Endothelial cell of umbilical vein (primary cell): ENCODE measurements around the gene LGMN. TPM values are rescaled to one million over a fixed set of nuclear protein-coding genes. Genes with fewer than 3 reads are reported as not detected.

ENCODE experiments used
- BruUV-seq: library from RNA; stranded (reverse); fragments of 400-500 nt; replicated peaks from 2 replicates; lab custom pipeline; 2021; lab: Mats Ljungman, UMichigan
- CTCF ChIA-PET: fragments of 300-600, 350-600 bp; sonication (Branson Sonifier 250); formaldehyde crosslinking; loops from one replicate; lab custom pipeline; 2021; ENCODE audit warnings: antibody characterized with exemption, inconsistent platforms; lab: Charles Lee
- POLR2A ChIA-PET: fragments of 300-600, 350-600 bp; sonication (Branson Sonifier 250); formaldehyde crosslinking; loops from one replicate; lab custom pipeline; 2021; ENCODE audit warnings: antibody characterized with exemption, inconsistent platforms; lab: Charles Lee
- DNase-seq: peaks from one replicate; pipeline ENCODE4 v3.0.0-alpha.2; 2011; ENCODE audit warnings: low read depth, low spot score
- FAIRE-seq: peaks from 2 replicates; lab custom pipeline; 2011; peaks lifted over from hg19 to GRCh38; lab: Jason Lieb, UNC
- H2AFZ ChIP-seq: 2 replicates; pipeline ENCODE4 v1.6.0; 2012; ENCODE audit warnings: low read depth, low read length, control low read depth, inconsistent platforms
- H3K27ac ChIP-seq: 2 replicates; pipeline ENCODE4 v1.5.1; 2011; ENCODE audit warnings: low read depth, mild to moderate bottlenecking, control low read depth, low read length, moderate library complexity; ENCODE audit not compliant: insufficient read depth
- H3K27me3 ChIP-seq, 2 experiments: 2 replicates each; pipeline versions ENCODE4 v1.6.0 to v1.6.1; 2011; ENCODE audit warnings: low read length in 2 of 2, mixed read lengths in 1 of 2; ENCODE audit not compliant: control insufficient read depth in 2 of 2, insufficient read depth in 2 of 2
- H3K36me3 ChIP-seq, 2 experiments: 2 replicates in 1 of 2; 3 replicates in 1 of 2; pipeline ENCODE4 v1.5.1; 2011; ENCODE audit warnings: low read length in 2 of 2, mild to moderate bottlenecking in 1 of 2, moderate library complexity in 1 of 2; ENCODE audit not compliant: control insufficient read depth in 2 of 2, insufficient read depth in 2 of 2; ENCODE audit errors: extremely low read depth in 1 of 2
- H3K4me1 ChIP-seq: 3 replicates; pipeline ENCODE4 v1.5.1; 2011; ENCODE audit warnings: mild to moderate bottlenecking, low read length; ENCODE audit not compliant: control insufficient read depth, insufficient read depth; ENCODE audit errors: extremely low read depth
- H3K4me2 ChIP-seq: 2 replicates; pipeline ENCODE4 v1.6.1; 2011; ENCODE audit warnings: low read length, control low read depth, mixed read lengths; ENCODE audit not compliant: insufficient read depth
- H3K4me3 ChIP-seq, 3 experiments: fragments of 200-600 bp in 1 of 3; sonication (generic), shearing (Covaris generic) in 1 of 3; replicated peaks in 1 of 3; 2 replicates each; pipeline ENCODE4 v1.5.1; 2011 to 2016; ENCODE audit warnings: control low read depth in 3 of 3, low read length in 3 of 3, mild to moderate bottlenecking in 2 of 3, inconsistent platforms in 1 of 3, low read depth in 1 of 3, moderate library complexity in 1 of 3; ENCODE audit not compliant: insufficient read depth in 1 of 3
- H3K79me2 ChIP-seq: 2 replicates; pipeline ENCODE4 v1.6.0; 2012; ENCODE audit warnings: low read length, inconsistent platforms; ENCODE audit not compliant: control insufficient read depth, insufficient read depth
- H3K9ac ChIP-seq: replicated peaks from 2 replicates; pipeline ENCODE3; 2011; ENCODE audit warnings: low read length, control low read depth; ENCODE audit not compliant: insufficient read depth; ENCODE audit errors: extremely low read depth
- H3K9me1 ChIP-seq: replicated peaks from 3 replicates; pipeline ENCODE4 v1.6.0; 2011; ENCODE audit warnings: mild to moderate bottlenecking, low read length; ENCODE audit not compliant: control insufficient read depth, insufficient read depth; ENCODE audit errors: extremely low read depth
- H3K9me3 ChIP-seq: replicated peaks from 2 replicates; pipeline ENCODE4 v1.5.1; 2012; ENCODE audit warnings: low read length, inconsistent platforms; ENCODE audit not compliant: control insufficient read depth, insufficient read depth
- H4K20me1 ChIP-seq: replicated peaks from 2 replicates; pipeline ENCODE3; 2011; ENCODE audit warnings: mild to moderate bottlenecking, low read length; ENCODE audit not compliant: control insufficient read depth, insufficient read depth; ENCODE audit errors: extremely low read depth
- EZH2 ChIP-seq: IDR thresholded peaks from 2 replicates; pipeline ENCODE4 v1.6.1; 2012; ENCODE audit warnings: borderline replicate concordance, low read depth, mild to moderate bottlenecking, moderate library complexity, low read length, inconsistent platforms; ENCODE audit not compliant: severe bottlenecking
- FOS ChIP-seq: IDR thresholded peaks from 2 replicates; pipeline ENCODE4 v1.6.1; 2011; ENCODE audit warnings: mild to moderate bottlenecking, low read length, moderate library complexity, borderline replicate concordance; ENCODE audit not compliant: insufficient read depth
- GATA2 ChIP-seq: IDR thresholded peaks from 2 replicates; pipeline ENCODE4 v1.7.0; 2011; ENCODE audit warnings: low read depth, mild to moderate bottlenecking, moderate library complexity, mixed read lengths, low read length; ENCODE audit not compliant: insufficient read length, insufficient read depth
- JUN ChIP-seq: IDR thresholded peaks from 2 replicates; pipeline ENCODE4 v1.6.1; 2011; ENCODE audit warnings: borderline replicate concordance, low read depth; ENCODE audit not compliant: insufficient read length, insufficient read depth
- MAX ChIP-seq: IDR thresholded peaks from 2 replicates; pipeline ENCODE4 v1.6.1; 2011; ENCODE audit not compliant: insufficient read depth, insufficient read length
- MYC ChIP-seq: IDR thresholded peaks from one replicate; pipeline ENCODE4 v1.6.1; 2011; ENCODE audit warnings: mild to moderate bottlenecking, low read depth, low read length
- POLR2A ChIP-seq: IDR thresholded peaks from 2 replicates; pipeline ENCODE4 v1.6.1; 2012; ENCODE audit warnings: low read depth, mild to moderate bottlenecking, control low read depth, low read length
- POLR2AphosphoS5 ChIP-seq: IDR thresholded peaks from 2 replicates; pipeline ENCODE4 v1.6.1; 2012; ENCODE audit warnings: low read depth, mild to moderate bottlenecking, control low read depth, low read length, moderate library complexity; ENCODE audit not compliant: insufficient read depth
- dilution Hi-C: fragments of 300-500 bp; cut with MboI; formaldehyde crosslinking; loops from one replicate; pipeline ENCODE4 v1.15.0; 2019; ENCODE audit warnings: low sequenced_read_pairs; ENCODE audit not compliant: extremely low pct_ligation_motif_present
- intact Hi-C: fragments of 100-400 bp; cut with micrococcal nuclease; formaldehyde crosslinking; loops from one replicate; pipeline ENCODE4 v1.10.0; 2022
- polyA plus RNA-seq, 4 experiments: library from polyadenylated mRNA; depleted of rRNA in 3 of 4; stranded (reverse) in 3 of 4; unstranded in 1 of 4; fragments of >200 nt; gene quantifications; 2 replicates each; pipeline versions ENCODE4 v1.2.1 to v1.2.3, GENCODE V29; 2011 to 2012; ENCODE audit warnings: missing spikeins in 1 of 4
- total RNA-seq: library from RNA; stranded (reverse); gene quantifications from 2 replicates; pipeline ENCODE4 v1.2.3, GENCODE V29; 2021
- TF ChIP-seq, protein P1 (sequence below), 2 donors: IDR thresholded peaks; 1 replicate in 1 of 2; 2 replicates in 1 of 2; pipeline ENCODE4 v1.5.1; 2011; ENCODE audit warnings: low read length in 2 of 2, mild to moderate bottlenecking in 2 of 2, moderate library complexity in 2 of 2, control low read depth in 1 of 2, inconsistent platforms in 1 of 2, low read depth in 1 of 2; ENCODE audit not compliant: insufficient read depth in 1 of 2; ENCODE audit errors: extremely low read depth in 1 of 2

The LGMN gene
- total and polyA plus RNA-seq, 2 donors (not counting 3 experiments of a cell fraction or from before 2014, with no cell fraction given), result 56.7 to 99.2 TPM

DNA sequence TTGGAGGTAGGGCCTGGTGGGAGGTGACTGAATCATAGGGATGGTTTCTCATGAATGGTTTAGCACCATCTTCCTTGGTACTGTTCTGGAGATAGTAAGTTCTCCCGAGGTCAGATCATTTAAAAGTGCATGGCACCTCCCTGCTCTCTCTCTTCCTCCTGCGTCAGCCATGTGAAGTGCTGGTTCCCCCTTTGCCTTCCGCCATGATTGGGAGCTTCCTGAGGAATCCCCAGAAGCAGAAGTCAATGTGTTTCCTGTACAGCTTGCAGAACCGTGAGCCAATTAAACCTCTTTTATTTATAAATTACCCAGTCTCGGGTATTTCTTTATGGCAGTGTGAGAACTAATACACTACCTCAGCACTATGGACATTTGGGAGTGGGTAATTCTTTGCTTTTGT is 4.8 kb upstream of the LGMN start:
- Histone ChIP-seq H3K4me2 (no peak overlapping the region), H3K27ac (no peak overlapping the region), H3K9ac (no peak overlapping the region), H2AFZ (no peak overlapping the region), H4K20me1 (no peaks in the 10 kb centered on the region), H3K4me3 (no peak overlapping the region), H3K9me3 (no peaks in the 10 kb centered on the region), H3K4me1 (peaks cover 4% of the 10 kb centered on the region), H3K36me3 (no peaks in the 10 kb centered on the region), H3K79me2 (no peaks in the 10 kb centered on the region), H3K27me3 (peaks cover 0 to 2% of the 10 kb centered on the region in 2 experiments), H3K9me1 (no peaks in the 10 kb centered on the region)
- dilution Hi-C loops, result no loop called here
- intact Hi-C loops, result no loop called here
- ChIA-PET CTCF (interaction anchor here (0.8 kb wide), 1 partner anchor 31 kb away, joined by 3 read pairs; no protein-coding TSS in a partner anchor), POLR2A (no interaction called here)
- FAIRE-seq (no peak), DNase-seq (no peak)
- TF ChIP-seq POLR2A, result no peak
- no peak for TF ChIP-seq GATA2
- BruUV-seq, result no TSS peak

DNA sequence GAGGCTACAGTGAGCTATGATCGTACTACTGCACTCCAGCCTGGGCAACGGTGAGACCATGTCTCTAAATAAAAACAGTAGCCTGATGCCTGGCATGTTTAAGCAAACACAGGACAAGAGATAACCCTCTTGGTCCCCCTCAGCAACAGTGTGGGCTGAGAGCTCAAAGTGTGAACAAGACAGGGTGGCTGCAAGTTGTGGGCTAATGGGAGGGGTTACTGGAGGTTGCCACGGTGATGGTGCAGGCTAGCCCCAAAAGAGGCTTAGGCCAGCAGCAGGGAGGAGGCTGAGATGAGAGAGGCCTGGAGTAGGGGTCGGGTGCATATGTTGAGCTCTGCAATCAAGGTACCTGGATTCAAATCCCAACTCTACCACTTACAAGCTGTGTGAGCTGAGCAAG is 3.4 kb upstream of the LGMN start:
- dilution Hi-C loops (no loop called here), intact Hi-C loops (no loop called here)
- H3K27me3 ChIP-seq, result peaks cover 0 to 2% of the 10 kb centered on the region in 2 experiments
- BruUV-seq, result no TSS peak
- H3K9me3 ChIP-seq, result no peaks in the 10 kb centered on the region
- peaks cover 7% of the 10 kb centered on the region for H3K4me1 ChIP-seq
- H3K9me1 ChIP-seq, result no peaks in the 10 kb centered on the region
- H3K27ac ChIP-seq, result no peak overlapping the region
- no peak overlapping the region for H3K4me2 ChIP-seq
- ChIA-PET POLR2A (no interaction called here), CTCF (interaction anchor here (0.8 to 1.2 kb wide), 2 partner anchors 32 to 65 kb away, joined by 3 to 4 read pairs; no protein-coding TSS in a partner anchor)
- no peak for FAIRE-seq
- DNase-seq, result no peak
- no peak overlapping the region for H3K4me3 ChIP-seq
- TF ChIP-seq EZH2 (no peak), MAX (no peak), FOS (no peak), MYC (no peak), JUN (no peak), POLR2AphosphoS5 (no peak), POLR2A (no peak), GATA2 (no peak)
- TF ChIP-seq, protein P1, sequence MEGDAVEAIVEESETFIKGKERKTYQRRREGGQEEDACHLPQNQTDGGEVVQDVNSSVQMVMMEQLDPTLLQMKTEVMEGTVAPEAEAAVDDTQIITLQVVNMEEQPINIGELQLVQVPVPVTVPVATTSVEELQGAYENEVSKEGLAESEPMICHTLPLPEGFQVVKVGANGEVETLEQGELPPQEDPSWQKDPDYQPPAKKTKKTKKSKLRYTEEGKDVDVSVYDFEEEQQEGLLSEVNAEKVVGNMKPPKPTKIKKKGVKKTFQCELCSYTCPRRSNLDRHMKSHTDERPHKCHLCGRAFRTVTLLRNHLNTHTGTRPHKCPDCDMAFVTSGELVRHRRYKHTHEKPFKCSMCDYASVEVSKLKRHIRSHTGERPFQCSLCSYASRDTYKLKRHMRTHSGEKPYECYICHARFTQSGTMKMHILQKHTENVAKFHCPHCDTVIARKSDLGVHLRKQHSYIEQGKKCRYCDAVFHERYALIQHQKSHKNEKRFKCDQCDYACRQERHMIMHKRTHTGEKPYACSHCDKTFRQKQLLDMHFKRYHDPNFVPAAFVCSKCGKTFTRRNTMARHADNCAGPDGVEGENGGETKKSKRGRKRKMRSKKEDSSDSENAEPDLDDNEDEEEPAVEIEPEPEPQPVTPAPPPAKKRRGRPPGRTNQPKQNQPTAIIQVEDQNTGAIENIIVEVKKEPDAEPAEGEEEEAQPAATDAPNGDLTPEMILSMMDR (IDR thresholded peaks at IDR 0.05; ENCODE audit: extremely low read depth in 1 of 2, insufficient read depth in 1 of 2, low read depth in 1 of 2, low read length in 2 of 2), result no peak
- H3K9ac ChIP-seq, result no peak overlapping the region
- H3K36me3 ChIP-seq, result no peaks in the 10 kb centered on the region
- no peak overlapping the region for H2AFZ ChIP-seq
- no peaks in the 10 kb centered on the region for H4K20me1 ChIP-seq
- peaks cover 3% of the 10 kb centered on the region for H3K79me2 ChIP-seq
